ENCODE data around the gene STXBP1. TPM values are rescaled to one million over a fixed set of nuclear protein-coding genes. Genes with fewer than 3 reads are reported as not detected.

The STXBP1 gene
- total and polyA plus RNA-seq, 9 of the 15 experiments (the other 6 are each of a cell fraction or from before 2014, with no cell fraction given), result 4.6 to 35.1 (median 9.7) TPM

GRCh38 chr9:127608104-127608966 is 3.7 kb upstream of the STXBP1 start (continued):
- no peak for TF ChIP-seq ZNF592 (IDR thresholded peaks at IDR 0.05)
- no peak for TF ChIP-seq ZNF134 (CRISPR knock-in tag; conservative IDR thresholded peaks at IDR 0.05)
- peak; percentile 87 for TF ChIP-seq RAD51 (IDR thresholded peaks at IDR 0.05; ENCODE audit: borderline replicate concordance, low read depth)
- TF ChIP-seq, protein P1, sequence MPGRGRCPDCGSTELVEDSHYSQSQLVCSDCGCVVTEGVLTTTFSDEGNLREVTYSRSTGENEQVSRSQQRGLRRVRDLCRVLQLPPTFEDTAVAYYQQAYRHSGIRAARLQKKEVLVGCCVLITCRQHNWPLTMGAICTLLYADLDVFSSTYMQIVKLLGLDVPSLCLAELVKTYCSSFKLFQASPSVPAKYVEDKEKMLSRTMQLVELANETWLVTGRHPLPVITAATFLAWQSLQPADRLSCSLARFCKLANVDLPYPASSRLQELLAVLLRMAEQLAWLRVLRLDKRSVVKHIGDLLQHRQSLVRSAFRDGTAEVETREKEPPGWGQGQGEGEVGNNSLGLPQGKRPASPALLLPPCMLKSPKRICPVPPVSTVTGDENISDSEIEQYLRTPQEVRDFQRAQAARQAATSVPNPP (IDR thresholded peaks at IDR 0.05; ENCODE audit: borderline replicate concordance, insufficient read depth, insufficient read length), result no peak
- no peak for TF ChIP-seq SIN3B (IDR thresholded peaks at IDR 0.05; ENCODE audit: low read depth)
- TF ChIP-seq ZNF212 (CRISPR knock-in tag; IDR thresholded peaks at IDR 0.05), result no peak
- TF ChIP-seq LARP7 (IDR thresholded peaks at IDR 0.05), result no peak
- TF ChIP-seq RBM15 (IDR thresholded peaks at IDR 0.05; ENCODE audit: insufficient read depth, low read length), result no peak
- TF ChIP-seq, protein P2, sequence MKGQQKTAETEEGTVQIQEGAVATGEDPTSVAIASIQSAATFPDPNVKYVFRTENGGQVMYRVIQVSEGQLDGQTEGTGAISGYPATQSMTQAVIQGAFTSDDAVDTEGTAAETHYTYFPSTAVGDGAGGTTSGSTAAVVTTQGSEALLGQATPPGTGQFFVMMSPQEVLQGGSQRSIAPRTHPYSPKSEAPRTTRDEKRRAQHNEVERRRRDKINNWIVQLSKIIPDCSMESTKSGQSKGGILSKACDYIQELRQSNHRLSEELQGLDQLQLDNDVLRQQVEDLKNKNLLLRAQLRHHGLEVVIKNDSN (CRISPR knock-in tag; IDR thresholded peaks at IDR 0.05), result peak; percentile 93
- no peak for TF ChIP-seq SPI1 (IDR thresholded peaks at IDR 0.05; ENCODE audit: borderline replicate concordance, low read depth, low read length)
- TF ChIP-seq ETS2 (tag; IDR thresholded peaks at IDR 0.05; ENCODE audit: borderline replicate concordance, poor library complexity, severe bottlenecking), result no peak
- TF ChIP-seq, protein P3, sequence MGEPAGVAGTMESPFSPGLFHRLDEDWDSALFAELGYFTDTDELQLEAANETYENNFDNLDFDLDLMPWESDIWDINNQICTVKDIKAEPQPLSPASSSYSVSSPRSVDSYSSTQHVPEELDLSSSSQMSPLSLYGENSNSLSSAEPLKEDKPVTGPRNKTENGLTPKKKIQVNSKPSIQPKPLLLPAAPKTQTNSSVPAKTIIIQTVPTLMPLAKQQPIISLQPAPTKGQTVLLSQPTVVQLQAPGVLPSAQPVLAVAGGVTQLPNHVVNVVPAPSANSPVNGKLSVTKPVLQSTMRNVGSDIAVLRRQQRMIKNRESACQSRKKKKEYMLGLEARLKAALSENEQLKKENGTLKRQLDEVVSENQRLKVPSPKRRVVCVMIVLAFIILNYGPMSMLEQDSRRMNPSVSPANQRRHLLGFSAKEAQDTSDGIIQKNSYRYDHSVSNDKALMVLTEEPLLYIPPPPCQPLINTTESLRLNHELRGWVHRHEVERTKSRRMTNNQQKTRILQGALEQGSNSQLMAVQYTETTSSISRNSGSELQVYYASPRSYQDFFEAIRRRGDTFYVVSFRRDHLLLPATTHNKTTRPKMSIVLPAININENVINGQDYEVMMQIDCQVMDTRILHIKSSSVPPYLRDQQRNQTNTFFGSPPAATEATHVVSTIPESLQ (CRISPR knock-in tag; IDR thresholded peaks at IDR 0.05), result 0 out of 2 replicates have a peak, but pooled peaks have one; percentile 71
- no peak for TF ChIP-seq CHD2 (IDR thresholded peaks at IDR 0.05; ENCODE audit: low read depth, low read length)
- peak; percentile 24 for TF ChIP-seq PHF20 (IDR thresholded peaks at IDR 0.05; ENCODE audit: partially characterized antibody)
- TF ChIP-seq POLR2H (tag; IDR thresholded peaks at IDR 0.05; ENCODE audit: low read depth), result no peak
- no peak for TF ChIP-seq SAP30 (IDR thresholded peaks at IDR 0.05; ENCODE audit: borderline replicate concordance, insufficient read depth, low read depth, low read length, poor library complexity, severe bottlenecking)
- no peak for TF ChIP-seq PML (IDR thresholded peaks at IDR 0.05; ENCODE audit: low read length)
- TF ChIP-seq ID3 (CRISPR knock-in tag; IDR thresholded peaks at IDR 0.05), result no peak
- no peak for TF ChIP-seq ID3 (tag; IDR thresholded peaks at IDR 0.05)

Measured in K562 (cell line).